Mesodermal cell (in vitro differentiated cells): ENCODE data around the gene ZC3H10.
A peak's percentile ranks its signal among the peaks of the same experiment; 100 is the strongest.
"Not testable (repeated sequence)": the region's sequence is repeated elsewhere in the genome, so short reads cannot be mapped to it uniquely, and the experiment has no call there.

Source experiments
- H3K27ac ChIP-seq: 2 replicates; pipeline ENCODE4 v1.7.0; 2013; ENCODE audit warnings: mild to moderate bottlenecking, low read depth, low read length, moderate library complexity; ENCODE audit not compliant: severe bottlenecking
- H3K36me3 ChIP-seq: 2 replicates; pipeline ENCODE4 v1.7.1; 2013; ENCODE audit warnings: mild to moderate bottlenecking, low read length, moderate library complexity; ENCODE audit not compliant: control insufficient read depth, insufficient read depth
- H3K4me1 ChIP-seq: one replicate; pipeline ENCODE4 v1.7.1; 2013; ENCODE audit warnings: mild to moderate bottlenecking, low read length; ENCODE audit not compliant: insufficient read depth, control insufficient read depth, poor library complexity, severe bottlenecking
- H3K4me3 ChIP-seq: 2 replicates; pipeline ENCODE4 v1.7.0; 2013; ENCODE audit warnings: low read length, control low read depth, mild to moderate bottlenecking; ENCODE audit not compliant: insufficient read depth, poor library complexity, severe bottlenecking; ENCODE audit errors: extremely low read depth
- H3K9me3 ChIP-seq: 2 replicates; pipeline ENCODE4 v1.7.1; 2013; ENCODE audit warnings: mild to moderate bottlenecking, low read length, moderate library complexity; ENCODE audit not compliant: control insufficient read depth
- WGBS, 2 experiments: methylation state at CpG; one replicate each; pipeline ENCODE4 v1.1.5; 2013; ENCODE audit warnings: missing lambda C conversion rate in 2 of 2; ENCODE audit not compliant: insufficient coverage in 2 of 2; 5-methylcytosine and 5-hydroxymethylcytosine counted together

ZC3H10 gene

GRCh38 chr12:56116267-56117081 is 1.6 kb upstream of the ZC3H10 start, which contains the start of gene RPL41:
RPL41 (plus strand) TSS chr12:56116633.
- WGBS, 2 experiments: 0 to 1% methylated on average over 22 to 27 of the region's 34 CpGs
- Histone ChIP-seq H3K27ac (peak within 1 kb of the TSS; percentile 97), H3K36me3 (peaks cover 46% of the 10 kb centered on the region), H3K4me3 (peak within 1 kb of the TSS; percentile 86), H3K4me1 (peaks cover 17% of the 10 kb centered on the region), H3K9me3 (peaks cover 4% of the 10 kb centered on the region)

DNA sequence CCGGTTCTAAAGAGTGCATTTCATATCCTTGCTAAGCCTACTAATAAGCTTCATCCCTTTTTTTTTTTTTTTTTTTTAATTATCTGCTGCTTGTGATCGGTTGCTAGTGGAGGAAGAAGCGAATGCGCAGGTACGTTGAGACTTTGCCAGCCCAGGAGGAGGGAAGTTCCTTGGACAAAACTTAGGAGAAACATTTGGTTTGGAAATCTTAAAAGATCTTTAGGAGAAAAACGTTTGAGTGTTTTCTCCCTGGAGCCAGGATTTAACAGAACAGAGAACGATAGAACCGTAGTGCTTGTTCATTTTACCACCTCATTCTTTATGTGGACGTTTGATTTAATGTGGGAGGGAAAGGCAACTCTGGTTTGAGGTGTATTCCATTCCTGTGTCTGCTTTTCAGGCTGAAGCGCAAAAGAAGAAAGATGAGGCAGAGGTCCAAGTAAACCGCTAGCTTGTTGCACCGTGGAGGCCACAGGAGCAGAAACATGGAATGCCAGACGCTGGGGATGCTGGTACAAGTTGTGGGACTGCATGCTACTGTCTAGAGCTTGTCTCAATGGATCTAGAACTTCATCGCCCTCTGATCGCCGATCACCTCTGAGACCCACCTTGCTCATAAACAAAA is 872 bp upstream of the ZC3H10 start:
- not testable (repeated sequence) for H3K9me3 ChIP-seq
- Histone ChIP-seq H3K27ac (peak overlapping the region; percentile 97), H3K4me3 (peak overlapping the region; percentile 86), H3K36me3 (peaks cover 47% of the 10 kb centered on the region), H3K4me1 (peaks cover 17% of the 10 kb centered on the region)
- WGBS, 2 experiments: 0% methylated on average over 4 to 5 of the region's 16 CpGs

GRCh38 chr12:56118688-56119357 is 757 bp downstream of the ZC3H10 start:
- H3K9me3 ChIP-seq: peaks cover 4% of the 10 kb centered on the region
- H3K4me3 ChIP-seq: peak overlapping the region; percentile 86
- WGBS, 2 experiments: 28 to 31% methylated on average over 9 to 12 of the region's 13 CpGs
- H3K4me1 ChIP-seq: peaks cover 17% of the 10 kb centered on the region
- H3K36me3 ChIP-seq: peaks cover 31% of the 10 kb centered on the region
- H3K27ac ChIP-seq: peak overlapping the region; percentile 73

DNA sequence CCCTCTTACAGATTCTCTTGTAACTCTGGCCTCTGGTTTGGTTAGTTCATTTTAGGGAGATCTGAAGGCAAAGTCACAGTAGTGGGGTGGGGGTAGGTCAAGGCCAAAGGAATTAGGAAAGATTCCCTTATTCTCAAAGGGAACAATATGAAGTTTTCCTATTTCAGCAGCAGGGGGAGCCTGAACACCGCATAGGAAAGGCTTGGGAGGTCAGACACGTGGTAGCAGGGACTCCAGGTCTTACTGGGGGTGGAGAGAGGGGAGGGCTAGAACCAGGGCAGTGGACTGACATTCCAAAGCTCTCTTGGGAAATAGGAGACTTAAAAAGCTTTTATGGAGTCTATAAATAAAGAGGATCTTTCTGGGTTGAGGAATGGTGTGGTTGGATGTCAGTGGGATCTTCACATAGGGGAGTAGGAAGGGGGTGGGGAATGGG is 1.3 kb downstream of the ZC3H10 start:
- Histone ChIP-seq H3K36me3 (peaks cover 28% of the 10 kb centered on the region), H3K4me3 (peak overlapping the region; percentile 86), H3K4me1 (peaks cover 17% of the 10 kb centered on the region), H3K9me3 (peaks cover 4% of the 10 kb centered on the region), H3K27ac (peak overlapping the region; percentile 38)
- 0% methylated on average over 2 of the region's 2 CpGs for WGBS, 2 experiments

DNA sequence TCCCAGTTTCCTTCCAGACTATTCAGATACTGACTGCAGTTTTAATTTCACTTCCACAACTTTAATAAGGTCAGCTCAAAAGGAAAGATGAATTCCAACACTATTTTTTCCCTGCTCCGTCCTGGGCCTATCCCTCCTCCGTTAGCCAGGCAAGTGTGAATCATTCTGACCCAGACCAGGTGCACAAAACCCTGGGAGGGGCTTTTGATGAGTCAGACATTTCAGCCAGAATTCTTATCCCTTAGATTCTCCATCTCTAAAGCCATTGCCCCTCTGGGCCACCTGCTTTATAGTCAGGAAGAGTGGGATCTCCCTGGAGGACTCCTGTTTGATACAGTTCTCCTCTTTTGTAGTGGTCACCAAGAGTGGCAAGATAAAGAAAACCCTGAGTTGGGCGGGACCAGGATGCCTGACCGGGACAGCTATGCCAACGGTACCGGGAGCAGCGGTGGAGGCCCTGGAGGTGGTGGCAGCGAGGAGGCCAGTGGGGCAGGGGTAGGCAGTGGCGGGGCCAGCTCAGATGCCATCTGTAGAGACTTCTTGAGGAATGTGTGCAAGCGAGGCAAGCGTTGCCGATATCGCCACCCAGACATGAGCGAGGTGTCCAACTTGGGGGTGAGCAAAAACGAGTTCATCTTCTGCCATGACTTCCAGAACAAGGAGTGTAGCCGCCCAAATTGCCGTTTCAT is 2.2 kb downstream of the ZC3H10 start:
- Histone ChIP-seq H3K4me3 (no peak overlapping the region), H3K36me3 (peaks cover 28% of the 10 kb centered on the region), H3K9me3 (peaks cover 2% of the 10 kb centered on the region), H3K27ac (no peak overlapping the region), H3K4me1 (peaks cover 17% of the 10 kb centered on the region)
- WGBS, 2 experiments: 96 to 98% methylated on average over 16 to 17 of the region's 17 CpGs

- Histone ChIP-seq H3K27ac (no peak overlapping the region), H3K4me1 (peaks cover 19% of the 10 kb centered on the region), H3K4me3 (no peak overlapping the region), H3K9me3 (no peaks in the 10 kb centered on the region), H3K36me3 (peaks cover 28% of the 10 kb centered on the region)
- WGBS, 2 experiments: 96 to 98% methylated on average over 9 to 11 of the region's 11 CpGs
These were observed 3.3 kb downstream of the ZC3H10 start for GRCh38 chr12:56121204-56121870.

GRCh38 chr12:56122637-56123036 is 4.6 kb downstream of the ZC3H10 start:
- H3K4me3 ChIP-seq: no peak overlapping the region
- H3K4me1 ChIP-seq: peaks cover 31% of the 10 kb centered on the region
- WGBS, 2 experiments: 75 to 100% methylated on average over 1 to 2 of the region's 2 CpGs
- no peaks in the 10 kb centered on the region for H3K9me3 ChIP-seq
- peaks cover 22% of the 10 kb centered on the region for H3K36me3 ChIP-seq
- no peak overlapping the region for H3K27ac ChIP-seq

DNA sequence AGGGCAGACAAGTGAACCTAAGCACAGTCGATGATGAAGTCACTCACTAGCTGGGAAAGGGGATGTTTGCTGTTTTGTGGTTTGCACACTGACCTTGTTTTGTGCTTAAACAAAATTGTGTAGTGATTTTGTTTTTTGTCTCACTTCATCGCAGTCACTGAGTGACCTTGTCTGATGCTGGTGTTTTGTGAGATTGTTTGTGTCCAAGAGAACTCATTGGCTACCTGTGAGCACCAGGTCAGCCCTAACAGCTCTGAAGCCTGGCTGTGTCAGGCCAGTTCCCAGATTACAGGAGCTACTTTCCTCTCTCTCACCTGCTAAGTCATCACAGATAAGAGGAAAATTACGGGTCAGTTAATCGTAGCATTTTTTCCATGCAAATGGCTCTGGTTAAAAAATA is 6.1 kb downstream of the ZC3H10 start:
- Histone ChIP-seq H3K36me3 (peaks cover 21% of the 10 kb centered on the region), H3K27ac (no peak overlapping the region), H3K9me3 (no peaks in the 10 kb centered on the region), H3K4me1 (peaks cover 24% of the 10 kb centered on the region), H3K4me3 (no peak overlapping the region)
- WGBS, 2 experiments: 100% methylated on average over 2 to 4 of the region's 4 CpGs

DNA sequence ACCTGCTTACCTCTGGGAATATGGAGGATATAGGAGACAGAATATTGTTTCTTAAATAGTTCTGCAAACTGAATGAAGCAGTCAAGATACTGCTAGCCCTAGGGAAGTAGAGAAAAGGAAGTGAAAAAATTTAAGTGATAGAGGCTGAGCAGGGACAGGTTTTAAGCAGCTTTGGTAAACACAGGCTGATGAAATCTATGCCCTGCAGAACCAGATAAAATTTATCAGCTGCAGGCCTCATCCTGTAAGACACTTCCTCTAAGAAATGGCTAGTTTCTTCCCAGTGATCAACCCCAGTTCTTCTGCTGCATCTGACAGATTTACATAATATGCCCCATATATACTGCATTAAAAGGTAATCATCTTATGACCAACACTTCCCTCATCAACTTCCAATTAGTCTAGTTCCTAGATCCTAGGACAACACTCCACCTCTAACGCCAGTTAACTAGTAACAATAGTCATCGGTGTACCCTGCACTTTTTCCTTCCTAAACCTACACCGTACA is 8.7 kb downstream of the ZC3H10 start:
- H3K36me3 ChIP-seq: peaks cover 21% of the 10 kb centered on the region
- peaks cover 21% of the 10 kb centered on the region for H3K4me1 ChIP-seq
- WGBS, 2 experiments: 95 to 100% methylated on average over 3 of the region's 3 CpGs
- no peaks in the 10 kb centered on the region for H3K9me3 ChIP-seq
- peak overlapping the region; percentile 93 for H3K27ac ChIP-seq
- H3K4me3 ChIP-seq: peak overlapping the region; percentile 82

- H3K9me3 ChIP-seq: no peaks in the 10 kb centered on the region
- peaks cover 24% of the 10 kb centered on the region for H3K36me3 ChIP-seq
- peak overlapping the region; percentile 93 for H3K27ac ChIP-seq
- H3K4me1 ChIP-seq: peaks cover 21% of the 10 kb centered on the region
- peak overlapping the region; percentile 82 for H3K4me3 ChIP-seq
- WGBS, 2 experiments: 0 to 5% methylated on average over 1 to 2 of the region's 8 CpGs
These were observed 9.4 kb downstream of the ZC3H10 start for GRCh38 chr12:56127485-56127887.
